Dermis microvascular lymphatic vessel endothelial cell (primary cell): ENCODE results near the gene CD300LF. TPM values are rescaled to one million over a fixed set of nuclear protein-coding genes. Genes with fewer than 3 reads are reported as not detected.

Experiments
- DNase-seq, 2 donors: peaks; one replicate each; pipeline versions ENCODE4 v3.0.0 to v3.0.0-alpha.2; 2010; ENCODE audit warnings: low read depth in 2 of 2
- total RNA-seq: library from RNA; depleted of rRNA; stranded (reverse); fragments of >200 nt; gene quantifications from 2 replicates; pipeline ENCODE4 v1.2.1, GENCODE V29; 2014

Gene CD300LF
- total RNA-seq, 1 donor from 2014 or later: not detected

DNA sequence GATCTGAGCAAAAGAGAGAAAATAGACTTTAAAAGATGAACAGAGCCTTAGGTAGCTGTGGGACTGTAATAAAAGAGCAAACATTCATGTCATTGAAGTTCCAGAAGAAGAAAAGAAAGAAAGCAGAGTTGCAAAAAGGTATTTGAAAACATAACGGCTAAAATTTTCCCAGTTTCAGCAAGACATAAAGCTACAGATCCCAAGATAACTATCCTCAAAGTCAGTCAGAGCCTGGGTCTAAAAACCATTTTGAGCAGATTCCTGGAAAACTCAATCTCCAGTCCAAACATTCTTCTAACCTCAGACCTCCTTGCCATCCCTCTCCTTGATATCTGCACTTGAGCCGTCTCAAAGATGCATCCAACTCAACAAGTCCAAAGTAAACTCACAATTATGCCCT, 68.3 kb downstream of the CD300LF start:
- no peak for DNase-seq

Other genes starting within 250 kb of the CD300LF start
- not detected in 2 replicates for gene CD300A, start 246.3 kb downstream of the CD300LF start, total RNA-seq
- not detected in 2 replicates for gene CD300LB, start 181.4 kb downstream of the CD300LF start, total RNA-seq
- gene CD300C, start 166.8 kb downstream of the CD300LF start, total RNA-seq: not detected in 2 replicates
- not detected in 2 replicates for gene CD300H, start 145.4 kb downstream of the CD300LF start, total RNA-seq
- not detected in 2 replicates for gene CD300LD, start 120.6 kb downstream of the CD300LF start, total RNA-seq
- not detected in 2 replicates for gene CD300E, start 89.2 kb downstream of the CD300LF start, total RNA-seq
- gene RAB37, start 24.3 kb upstream of the CD300LF start, total RNA-seq: 0.13 TPM in 2 replicates
- 5.4 and 6.8 TPM in 2 replicates for gene NHERF1, start 35.7 kb upstream of the CD300LF start, total RNA-seq
- gene NAT9, start 63.4 kb upstream of the CD300LF start, total RNA-seq: 17.7 and 31.4 TPM in 2 replicates
- under 0.01 TPM in 1 of 2 replicates, not detected in the other for gene GRIN2C, start 147.0 kb upstream of the CD300LF start, total RNA-seq
- gene FDXR, start 160.1 kb upstream of the CD300LF start, total RNA-seq: 21.6 and 40.1 TPM in 2 replicates
- not detected in 2 replicates for gene FADS6, start 180.7 kb upstream of the CD300LF start, total RNA-seq
- gene USH1G, start 210.3 kb upstream of the CD300LF start, total RNA-seq: not detected in 2 replicates
- gene OTOP2, start 211.3 kb upstream of the CD300LF start, total RNA-seq: not detected in 2 replicates
- not detected in 2 replicates for gene OTOP3, start 223.0 kb upstream of the CD300LF start, total RNA-seq